Peyer's patch (tissue), 4 donors: ENCODE data around the gene P2RX2.

Source experiments
- CTCF ChIP-seq, 6 experiments: fragments of 450-650 bp in 4 of 6; fragments of 200-600 bp in 2 of 6; sonication (generic) in 1 of 6; IDR thresholded peaks; one replicate each; pipeline ENCODE4 v1.5.1; 2017 to 2019; ENCODE audit warnings: antibody characterized with exemption in 6 of 6, mild to moderate bottlenecking in 3 of 6, moderate library complexity in 1 of 6
- POLR2A ChIP-seq, 2 donors: fragments of 450-650 bp; IDR thresholded peaks; one replicate each; pipeline ENCODE4 v1.5.1; 2017; ENCODE audit warnings: antibody characterized with exemption in 2 of 2, mild to moderate bottlenecking in 2 of 2, moderate library complexity in 2 of 2

GRCh38 chr12:132605892-132606291 lies 12.7 kb upstream of the P2RX2 start:
- no peak for TF ChIP-seq CTCF (IDR thresholded peaks at IDR 0.05)
- no peak for TF ChIP-seq POLR2A (IDR thresholded peaks at IDR 0.05)
